HL-60 (cell line): ENCODE data around the gene TRABD.

Source experiments
- DNase-seq, 2 experiments: peaks; one replicate each; pipeline ENCODE4 v3.0.0-alpha.2; 2010 to 2020; ENCODE audit warnings: low read depth in 1 of 2, low spot score in 1 of 2
- H3K27ac ChIP-seq: fragments of 250-450 bp; sonication (Bioruptor Pico); replicated peaks from 2 replicates; pipeline ENCODE4 v1.5.1; 2020; ENCODE audit warnings: mild to moderate bottlenecking, moderate library complexity
- H3K27me3 ChIP-seq: fragments of 250-450 bp; sonication (Bioruptor Pico); 2 replicates; pipeline ENCODE4 v1.5.1; 2021; ENCODE audit warnings: mild to moderate bottlenecking, moderate library complexity; ENCODE audit not compliant: insufficient read depth, poor library complexity, severe bottlenecking
- H3K4me3 ChIP-seq: replicated peaks from 2 replicates; pipeline ENCODE4 v1.5.1; 2011; ENCODE audit warnings: mild to moderate bottlenecking, control low read depth, low read length; ENCODE audit not compliant: insufficient read depth
- CTCF ChIP-seq: IDR thresholded peaks from one replicate; pipeline ENCODE4 v1.5.1; 2011; ENCODE audit warnings: low read length, control low read depth, inconsistent platforms; ENCODE audit not compliant: insufficient read depth
- GABPA ChIP-seq: IDR thresholded peaks from 2 replicates; pipeline ENCODE4 v1.6.1; 2012; ENCODE audit warnings: low read depth
- POLR2AphosphoS5 ChIP-seq: IDR thresholded peaks from 2 replicates; pipeline ENCODE4 v1.6.1; 2012; ENCODE audit warnings: low read depth
- REST ChIP-seq: IDR thresholded peaks from 2 replicates; pipeline ENCODE4 v1.6.1; 2012; ENCODE audit warnings: low read depth; ENCODE audit not compliant: insufficient replicate concordance
- SPI1 ChIP-seq: IDR thresholded peaks from 2 replicates; pipeline ENCODE4 v1.6.1; 2012; ENCODE audit warnings: low read depth, mild to moderate bottlenecking, borderline replicate concordance

The TRABD gene

GRCh38 chr22:50221410-50222300 lies 35.9 kb downstream of the TRABD start:
- no peak overlapping the region for H3K4me3 ChIP-seq
- TF ChIP-seq CTCF (no peak), REST (no peak), POLR2AphosphoS5 (no peak), SPI1 (no peak), GABPA (no peak)
- no peak overlapping the region for H3K27ac ChIP-seq
- DNase-seq, result no peak
- no peaks in the 10 kb centered on the region for H3K27me3 ChIP-seq

GRCh38 chr22:50222508-50222907 lies 36.8 kb downstream of the TRABD start:
- DNase-seq, result no peak
- no peak for TF ChIP-seq GABPA
- no peak for TF ChIP-seq SPI1
- no peak for TF ChIP-seq CTCF
- no peak for TF ChIP-seq REST
- no peak for TF ChIP-seq POLR2AphosphoS5
- H3K27me3 ChIP-seq, result no peaks in the 10 kb centered on the region
- H3K4me3 ChIP-seq, result no peak overlapping the region
- H3K27ac ChIP-seq, result no peak overlapping the region

GRCh38 chr22:50224071-50224470 lies 38.4 kb downstream of the TRABD start:
- no peaks in the 10 kb centered on the region for H3K27me3 ChIP-seq
- DNase-seq, result no peak
- H3K27ac ChIP-seq, result no peak overlapping the region
- TF ChIP-seq POLR2AphosphoS5, result no peak
- TF ChIP-seq SPI1, result no peak
- TF ChIP-seq REST, result no peak
- TF ChIP-seq CTCF, result no peak
- TF ChIP-seq GABPA, result no peak
- no peak overlapping the region for H3K4me3 ChIP-seq
